Transverse colon (tissue), 4 donors: ENCODE results near the gene MFNG. TPM values are rescaled to one million over a fixed set of nuclear protein-coding genes. Genes with fewer than 3 reads are reported as not detected.
A peak's percentile ranks its signal among the peaks of the same experiment; 100 is the strongest.
"Not testable (repeated sequence)": the region's sequence is repeated elsewhere in the genome, so short reads cannot be mapped to it uniquely, and the experiment has no call there.

Source experiments
- DNase-seq: peaks from one replicate; pipeline ENCODE4 v3.0.0-alpha.2; 2019
- H3K27ac ChIP-seq, 4 donors: fragments of 200-600 bp; sonication (generic); 2 replicates each; pipeline ENCODE4 v1.5.1; 2016 to 2018; ENCODE audit warnings: inconsistent platforms in 4 of 4
- H3K27me3 ChIP-seq: fragments of 200-600 bp; sonication (generic); 2 replicates; pipeline ENCODE4 v1.5.1; 2017; ENCODE audit warnings: inconsistent platforms
- H3K36me3 ChIP-seq, 4 donors: fragments of 200-600 bp; sonication (generic); 2 replicates each; pipeline ENCODE4 v1.5.1; 2017 to 2019; ENCODE audit warnings: inconsistent platforms in 4 of 4
- H3K4me1 ChIP-seq, 4 donors: fragments of 200-600 bp; sonication (generic); 2 replicates each; pipeline ENCODE4 v1.5.1; 2017 to 2020; ENCODE audit warnings: inconsistent platforms in 4 of 4
- H3K4me3 ChIP-seq, 4 donors: fragments of 200-600 bp; sonication (generic); 1 replicate in 1 of 4; 2 replicates in 3 of 4; pipeline versions ENCODE4 v1.5.1 to v1.6.1; 2017 to 2019; ENCODE audit warnings: inconsistent platforms in 4 of 4
- H3K9me3 ChIP-seq, 2 donors: fragments of 200-600 bp; sonication (generic); 2 replicates each; pipeline ENCODE4 v1.5.1; 2017 to 2019; ENCODE audit warnings: inconsistent platforms in 2 of 2
- EP300 ChIP-seq: sonication (generic); formaldehyde crosslinking; IDR thresholded peaks from one replicate; pipeline ENCODE4 v1.6.1; 2017; ENCODE audit warnings: antibody characterized with exemption, low read depth
- POLR2A ChIP-seq: fragments of 450-650 bp; IDR thresholded peaks from one replicate; pipeline ENCODE4 v1.6.1; 2016; ENCODE audit warnings: antibody characterized with exemption, mild to moderate bottlenecking, moderate library complexity
- POLR2AphosphoS5 ChIP-seq, 3 donors: sonication (generic); formaldehyde crosslinking; IDR thresholded peaks; one replicate each; pipeline ENCODE4 v1.6.1; 2016; ENCODE audit warnings: antibody characterized with exemption in 3 of 3
- whole genome bisulfite sequencing, 2 donors: methylation state at CpG; one replicate each; pipeline ENCODE4 v1.1.5; 2018; ENCODE audit warnings: low coverage in 1 of 2; 5-methylcytosine and 5-hydroxymethylcytosine counted together
- in situ Hi-C, 4 donors: fragments of 200-750 bp; cut with MboI; loops; one replicate each; pipeline versions ENCODE4 v1.15.0 to v1.15.1; 2017; ENCODE audit warnings: low sequenced_read_pairs in 3 of 4, low pct_ligation_motif_present in 1 of 4, low pct_unique_long_range_greater_than_20kb in 1 of 4
- intact Hi-C: fragments of 100-400 bp; cut with DNase I; formaldehyde crosslinking; loops from one replicate; pipeline ENCODE4 v1.15.1; 2023; ENCODE audit warnings: low total_unique reads
- total RNA-seq, 4 donors: library from RNA; depleted of rRNA; stranded (reverse); fragments of >200 nt; gene quantifications; one replicate each; pipeline ENCODE4 v1.1.0, GENCODE V29; 2016
- TF ChIP-seq, protein P1 (sequence below), 5 experiments: fragments of 200-600 bp in 3 of 5; fragments of 450-650 bp in 2 of 5; sonication (generic) in 3 of 5; IDR thresholded peaks; 1 replicate in 2 of 5; 2 replicates in 3 of 5; pipeline ENCODE4 v1.5.1; 2016 to 2017; ENCODE audit warnings: antibody characterized with exemption in 5 of 5, inconsistent platforms in 3 of 5, mild to moderate bottlenecking in 2 of 5, moderate library complexity in 1 of 5

MFNG gene, protein sequence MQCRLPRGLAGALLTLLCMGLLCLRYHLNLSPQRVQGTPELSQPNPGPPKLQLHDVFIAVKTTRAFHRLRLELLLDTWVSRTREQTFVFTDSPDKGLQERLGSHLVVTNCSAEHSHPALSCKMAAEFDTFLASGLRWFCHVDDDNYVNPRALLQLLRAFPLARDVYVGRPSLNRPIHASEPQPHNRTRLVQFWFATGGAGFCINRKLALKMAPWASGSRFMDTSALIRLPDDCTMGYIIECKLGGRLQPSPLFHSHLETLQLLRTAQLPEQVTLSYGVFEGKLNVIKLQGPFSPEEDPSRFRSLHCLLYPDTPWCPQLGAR
- total RNA-seq: 10 to 100 TPM in 3 of 4 donors, 1 to 10 TPM in 1; 2.8 to 26.4 (median 15.7) TPM

DNA sequence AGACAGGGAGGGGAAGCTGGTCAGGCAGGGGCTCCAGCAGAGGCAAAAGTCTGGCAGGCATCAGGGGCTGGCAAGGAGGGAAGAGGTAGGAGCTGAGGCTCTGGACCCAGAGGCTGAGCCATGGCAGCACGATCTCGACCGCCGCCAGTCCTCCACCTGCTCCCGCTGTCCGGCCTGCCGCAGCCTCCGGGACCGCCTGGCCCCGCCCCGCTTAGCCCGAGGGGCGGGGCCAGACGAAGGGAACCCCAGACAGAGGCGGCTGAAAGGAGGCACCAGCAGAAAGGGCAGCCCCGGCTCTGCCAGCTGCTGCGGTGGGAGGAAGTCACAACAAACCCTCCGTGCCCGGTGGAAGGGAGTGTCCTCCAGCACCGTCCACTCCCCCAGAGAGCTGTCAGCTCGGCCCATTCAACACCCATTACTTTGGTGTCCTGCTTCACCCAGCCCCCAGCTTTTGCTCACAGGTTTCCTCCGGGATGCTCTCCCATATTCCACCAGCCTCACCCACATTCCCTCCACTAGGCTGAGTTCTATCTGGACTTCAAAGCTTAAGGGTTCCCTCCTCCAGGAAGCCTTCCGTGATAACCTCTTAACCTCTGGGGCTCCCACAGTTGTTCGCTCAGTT lies at the start of gene MFNG:
TSS of gene MFNG (minus strand) at position 161 of the 622 bp plus-strand sequence. CDS start 207 bp downstream, outside the sequence.
- intact Hi-C loops: no loop called here
- TF ChIP-seq EP300 (no peak), POLR2AphosphoS5 (IDR thresholded peaks at IDR 0.05) (peak in 1 of 3 donors; percentile 34)
- Histone ChIP-seq H3K4me1 (peaks cover 0 to 23% (median 13%) of the 10 kb centered on the region in 4 donors), H3K27ac (peak within 1 kb of the TSS; percentile 70 to 79 (median 74)), H3K36me3 (no peaks in the 10 kb centered on the region), H3K9me3 (no peaks in the 10 kb centered on the region), H3K4me3 (peak within 1 kb of the TSS in 3 of 4 donors; percentile 16 to 52 (median 34)), H3K27me3 (no peaks in the 10 kb centered on the region)
- in situ Hi-C loops: no loop called here
- WGBS, 2 donors: 6% methylated on average over 19 of the region's 24 CpGs; no CpG with 5 or more reads in 1 of the 2 donors
- peak; percentile 84 for DNase-seq

DNA sequence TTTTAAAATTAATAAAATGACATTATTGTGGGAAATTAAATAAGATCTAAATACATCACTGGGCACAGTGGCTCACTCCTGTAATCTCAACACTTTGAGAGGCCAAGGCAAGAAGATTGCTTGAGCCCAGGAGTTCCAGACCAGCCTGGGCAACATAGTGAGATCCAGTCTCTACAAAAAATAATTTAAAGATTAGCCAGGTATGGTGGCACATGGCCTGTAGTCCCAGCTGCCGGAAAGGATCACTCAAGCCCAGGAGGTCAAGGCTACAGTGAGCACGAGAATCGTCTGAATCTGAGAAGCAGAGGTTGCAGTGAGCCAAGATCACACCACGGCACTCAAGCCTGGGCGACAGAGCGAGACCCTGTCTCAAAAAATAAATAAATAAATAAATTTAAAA lies 49.0 kb upstream of the MFNG start:
- intact Hi-C loops: no loop called here
- no peaks in the 10 kb centered on the region for H3K9me3 ChIP-seq
- DNase-seq: no peak
- in situ Hi-C loops: loop anchor here in 1 of 4 donors (10.0 kb wide), 1 partner anchor 50 kb away; the partner anchor contains the start of gene LGALS2
- no peak overlapping the region for H3K27ac ChIP-seq
- H3K27me3 ChIP-seq: no peaks in the 10 kb centered on the region
- TF ChIP-seq POLR2A (no peak), EP300 (no peak), POLR2AphosphoS5 (IDR thresholded peaks at IDR 0.05) (no peak)
- TF ChIP-seq, protein P1, sequence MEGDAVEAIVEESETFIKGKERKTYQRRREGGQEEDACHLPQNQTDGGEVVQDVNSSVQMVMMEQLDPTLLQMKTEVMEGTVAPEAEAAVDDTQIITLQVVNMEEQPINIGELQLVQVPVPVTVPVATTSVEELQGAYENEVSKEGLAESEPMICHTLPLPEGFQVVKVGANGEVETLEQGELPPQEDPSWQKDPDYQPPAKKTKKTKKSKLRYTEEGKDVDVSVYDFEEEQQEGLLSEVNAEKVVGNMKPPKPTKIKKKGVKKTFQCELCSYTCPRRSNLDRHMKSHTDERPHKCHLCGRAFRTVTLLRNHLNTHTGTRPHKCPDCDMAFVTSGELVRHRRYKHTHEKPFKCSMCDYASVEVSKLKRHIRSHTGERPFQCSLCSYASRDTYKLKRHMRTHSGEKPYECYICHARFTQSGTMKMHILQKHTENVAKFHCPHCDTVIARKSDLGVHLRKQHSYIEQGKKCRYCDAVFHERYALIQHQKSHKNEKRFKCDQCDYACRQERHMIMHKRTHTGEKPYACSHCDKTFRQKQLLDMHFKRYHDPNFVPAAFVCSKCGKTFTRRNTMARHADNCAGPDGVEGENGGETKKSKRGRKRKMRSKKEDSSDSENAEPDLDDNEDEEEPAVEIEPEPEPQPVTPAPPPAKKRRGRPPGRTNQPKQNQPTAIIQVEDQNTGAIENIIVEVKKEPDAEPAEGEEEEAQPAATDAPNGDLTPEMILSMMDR (IDR thresholded peaks at IDR 0.05): no peak
- H3K4me1 ChIP-seq: peaks cover 0 to 28% (median 18%) of the 10 kb centered on the region in 4 donors
- no peak overlapping the region for H3K4me3 ChIP-seq
- no peaks in the 10 kb centered on the region for H3K36me3 ChIP-seq
- 90 to 94% methylated on average over 2 to 6 of the region's 6 CpGs for whole genome bisulfite sequencing, 2 donors

DNA sequence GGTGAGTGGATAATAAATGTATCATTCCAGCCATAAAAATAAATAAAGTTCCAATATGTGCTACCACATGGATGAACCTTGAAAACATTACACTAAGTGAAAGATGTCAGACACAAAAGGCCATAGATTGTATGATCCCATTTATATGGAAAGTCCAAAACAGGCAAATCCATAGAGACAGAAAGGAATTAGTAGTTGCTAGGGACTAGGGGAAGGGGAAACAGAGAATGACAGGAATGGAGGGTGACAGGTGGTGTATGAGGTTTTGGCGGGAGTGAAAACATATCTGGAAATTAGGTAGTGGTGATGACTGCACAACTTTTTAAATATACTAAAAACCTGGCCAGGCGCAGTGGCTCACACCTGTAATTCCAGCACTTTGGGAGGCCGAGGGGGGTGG lies 48.3 kb upstream of the MFNG start:
- 87 to 88% methylated on average over 2 to 3 of the region's 3 CpGs for WGBS, 2 donors
- no peak for DNase-seq
- Histone ChIP-seq H3K27ac (peak overlapping the region in 1 of 4 donors; percentile 12), H3K9me3 (no peaks in the 10 kb centered on the region), H3K36me3 (no peaks in the 10 kb centered on the region), H3K4me1 (peaks cover 0 to 34% (median 24%) of the 10 kb centered on the region in 4 donors), H3K4me3 (no peak overlapping the region), H3K27me3 (no peaks in the 10 kb centered on the region)
- intact Hi-C loops (loop anchor here (5.0 kb wide), 1 partner anchor 63 kb away; no protein-coding TSS in a partner anchor), in situ Hi-C loops (loop anchor here in 1 of 4 donors (10.0 kb wide), 1 partner anchor 50 kb away; the partner anchor contains the start of gene LGALS2)
- TF ChIP-seq EP300: no peak

GRCh38 chr22:37533995-37534394 lies 47.8 kb upstream of the MFNG start:
- Histone ChIP-seq H3K4me1 (peaks cover 0 to 33% (median 22%) of the 10 kb centered on the region in 4 donors), H3K27ac (peak overlapping the region in 1 of 4 donors; percentile 12), H3K4me3 (no peak overlapping the region), H3K9me3 (no peaks in the 10 kb centered on the region), H3K27me3 (no peaks in the 10 kb centered on the region), H3K36me3 (no peaks in the 10 kb centered on the region)
- DNase-seq: no peak
- 13 to 29% methylated on average over 8 to 9 of the region's 9 CpGs for WGBS, 2 donors
- in situ Hi-C loops (loop anchor here in 1 of 4 donors (10.0 kb wide), 1 partner anchor 51 kb away; the partner anchor contains the start of gene LGALS2), intact Hi-C loops (loop anchor here (5.0 kb wide), 1 partner anchor 63 kb away; no protein-coding TSS in a partner anchor)
- no peak for TF ChIP-seq EP300

- Histone ChIP-seq H3K27ac (peak overlapping the region; percentile 1 to 68 (median 42)), H3K4me3 (no peak overlapping the region), H3K4me1 (peaks cover 0 to 27% (median 18%) of the 10 kb centered on the region in 4 donors), H3K36me3 (no peaks in the 10 kb centered on the region), H3K9me3 (no peaks in the 10 kb centered on the region), H3K27me3 (no peaks in the 10 kb centered on the region)
- in situ Hi-C loops: loop anchor here in 1 of 4 donors (10.0 kb wide), 1 partner anchor 55 kb away; the partner anchor contains the start of gene LGALS2
- intact Hi-C loops: loop anchor here (5.0 kb wide), 1 partner anchor 68 kb away; no protein-coding TSS in a partner anchor
- no peak for TF ChIP-seq EP300
- TF ChIP-seq POLR2A: no peak
- 36 to 40% methylated on average over 1 to 2 of the region's 2 CpGs for WGBS, 2 donors
- DNase-seq: peak; percentile 78
Observed at GRCh38 chr22:37529652-37530345, 43.6 kb upstream of the MFNG start.

DNA sequence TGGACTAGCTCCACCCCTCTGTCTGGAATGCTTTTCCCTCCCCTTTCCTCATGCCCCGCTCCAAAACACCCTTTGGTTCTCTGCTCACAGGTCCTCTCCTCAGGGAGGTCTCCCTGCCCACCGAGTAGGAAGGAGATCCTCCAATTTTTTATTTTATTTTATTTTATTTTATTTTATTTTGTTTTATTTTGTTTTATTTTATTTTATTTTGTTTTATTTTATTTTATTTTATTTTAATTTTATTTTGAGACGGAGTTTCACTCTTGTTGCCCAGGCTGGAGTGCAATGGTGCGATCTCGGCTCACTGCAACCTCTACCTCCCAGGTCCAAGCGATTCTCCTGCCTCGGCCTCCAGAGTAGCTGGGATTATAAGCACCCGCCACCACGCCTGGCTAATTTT lies 41.8 kb upstream of the MFNG start:
- H3K9me3 ChIP-seq, H3K36me3 ChIP-seq, in situ Hi-C loops, intact Hi-C loops, H3K27ac ChIP-seq, DNase-seq, H3K27me3 ChIP-seq, H3K4me3 ChIP-seq: not testable (repeated sequence)
- peaks cover 0 to 17% (median 9%) of the 10 kb centered on the region in 4 donors for H3K4me1 ChIP-seq
- WGBS, 2 donors: 83 to 94% methylated on average over 7 to 9 of the region's 9 CpGs

- in situ Hi-C loops, H3K27ac ChIP-seq, H3K27me3 ChIP-seq, H3K4me3 ChIP-seq, H3K36me3 ChIP-seq, intact Hi-C loops, H3K9me3 ChIP-seq, DNase-seq: not testable (repeated sequence)
- 87 to 96% methylated on average over 2 to 9 of the region's 9 CpGs for WGBS, 2 donors
- H3K4me1 ChIP-seq: peaks cover 0 to 17% (median 9%) of the 10 kb centered on the region in 4 donors
Observed at GRCh38 chr22:37527081-37527752, 41.0 kb upstream of the MFNG start.
